NCI-H146 treated with DMSO at 0.1 percent for 48 hours (cell line): ENCODE data around the gene BCAS1.
"Not testable (repeated sequence)": the region's sequence is repeated elsewhere in the genome, so short reads cannot be mapped to it uniquely, and the experiment has no call there.

Experiments used
- DNase-seq: peaks from one replicate; lab custom pipeline; 2025; ENCODE audit not compliant: unreplicated experiment; lab: John Stamatoyannopoulos, UW

BCAS1 gene

GRCh38 chr20:53945478-53945877 is 124.9 kb downstream of the BCAS1 start:
- DNase-seq = no peak

- no peak for DNase-seq
Measured at GRCh38 chr20:53944796-53945195, 125.6 kb downstream of the BCAS1 start.

GRCh38 chr20:53943522-53944291 is 126.7 kb downstream of the BCAS1 start:
- DNase-seq = no peak

- DNase-seq = no peak
Measured at GRCh38 chr20:53942973-53943372, 127.4 kb downstream of the BCAS1 start.

- no peak for DNase-seq
Measured at GRCh38 chr20:53942472-53942816, 128.0 kb downstream of the BCAS1 start.

- no peak for DNase-seq
Measured at GRCh38 chr20:53941680-53942471, 128.5 kb downstream of the BCAS1 start.

- DNase-seq = no peak
Measured at GRCh38 chr20:53940907-53941545, 129.4 kb downstream of the BCAS1 start.

GRCh38 chr20:53940360-53940702 is 130.1 kb downstream of the BCAS1 start:
- DNase-seq = no peak

GRCh38 chr20:53939572-53940359 is 130.6 kb downstream of the BCAS1 start:
- no peak for DNase-seq

- no peak for DNase-seq
Measured at GRCh38 chr20:53939190-53939571, 131.2 kb downstream of the BCAS1 start.

GRCh38 chr20:53938739-53939138 is 131.7 kb downstream of the BCAS1 start:
- DNase-seq = no peak

- no peak for DNase-seq
Measured at GRCh38 chr20:53937929-53938367, 132.4 kb downstream of the BCAS1 start.

GRCh38 chr20:53937339-53937741 is 133.1 kb downstream of the BCAS1 start:
- DNase-seq = no peak

- no peak for DNase-seq
Measured at GRCh38 chr20:53935344-53936084, 134.9 kb downstream of the BCAS1 start.

GRCh38 chr20:53934421-53935343 is 135.7 kb downstream of the BCAS1 start:
- no peak for DNase-seq

GRCh38 chr20:53933232-53933846 is 137.1 kb downstream of the BCAS1 start:
- DNase-seq = no peak

GRCh38 chr20:53932655-53933192 is 137.7 kb downstream of the BCAS1 start:
- not testable (repeated sequence) for DNase-seq

GRCh38 chr20:53931597-53931996 is 138.8 kb downstream of the BCAS1 start:
- DNase-seq = no peak
